HUDEP-2 (cell line): Measurements from ENCODE around the gene MEGF6.
A peak's percentile ranks its signal among the peaks of the same experiment; 100 is the strongest.

Source experiments
- DNase-seq, 76 experiments: peaks; one replicate each; lab custom pipeline; 2025; ENCODE audit not compliant: unreplicated experiment in 76 of 76; lab: John Stamatoyannopoulos, UW

Gene MEGF6

GRCh38 chr1:3495776-3496745 lies 115.2 kb downstream of the MEGF6 start:
- DNase-seq, result no peak

GRCh38 chr1:3494321-3495308 lies 116.7 kb downstream of the MEGF6 start:
- no peak for DNase-seq

- no peak for DNase-seq
These were observed 118.6 kb downstream of the MEGF6 start for GRCh38 chr1:3492545-3493246.

- peak in 64 of 76 experiments; percentile 3 to 77 (median 50) for DNase-seq
These were observed 119.7 kb downstream of the MEGF6 start for GRCh38 chr1:3491291-3492246.

- DNase-seq, result no peak
These were observed 121.1 kb downstream of the MEGF6 start for GRCh38 chr1:3490046-3490745.

GRCh38 chr1:3488432-3488831 lies 122.9 kb downstream of the MEGF6 start:
- DNase-seq, result no peak

GRCh38 chr1:3485016-3485415 lies 126.3 kb downstream of the MEGF6 start:
- no peak for DNase-seq

GRCh38 chr1:3483801-3484444 lies 127.4 kb downstream of the MEGF6 start:
- DNase-seq, result peak in 13 of 76 experiments; percentile 2 to 27 (median 17)

GRCh38 chr1:3483380-3483779 lies 127.9 kb downstream of the MEGF6 start:
- DNase-seq, result no peak

GRCh38 chr1:3482378-3482849 lies 128.9 kb downstream of the MEGF6 start:
- DNase-seq, result peak in 1 of 76 experiments; percentile 5

- DNase-seq, result no peak
These were observed 129.4 kb downstream of the MEGF6 start for GRCh38 chr1:3481836-3482375.

GRCh38 chr1:3481046-3481445 lies 130.3 kb downstream of the MEGF6 start:
- DNase-seq, result no peak

GRCh38 chr1:3480369-3480719 lies 131.0 kb downstream of the MEGF6 start:
- no peak for DNase-seq

GRCh38 chr1:3479511-3480368 lies 131.6 kb downstream of the MEGF6 start:
- DNase-seq, result no peak

- DNase-seq, result no peak
These were observed 133.1 kb downstream of the MEGF6 start for GRCh38 chr1:3478187-3478586.

GRCh38 chr1:3477241-3477995 lies 133.9 kb downstream of the MEGF6 start:
- DNase-seq, result no peak
